Measurements from ENCODE around the gene SLC16A13. TPM values are rescaled to one million over a fixed set of nuclear protein-coding genes. Genes with fewer than 3 reads are reported as not detected.
A peak's percentile ranks its signal among the peaks of the same experiment; 100 is the strongest.

The SLC16A13 gene
- total RNA-seq, 4 donors from 2014 or later, result 0.22 to 1.8 (median 1.1) TPM

- no peak overlapping the region for H3K4me3 ChIP-seq
- 97 to 100% methylated on average over 2 of the region's 2 CpGs for WGBS, 2 donors
- no peak overlapping the region for H3K27ac ChIP-seq
- TF ChIP-seq POLR2A (IDR thresholded peaks at IDR 0.05), result no peak
- TF ChIP-seq CTCF (IDR thresholded peaks at IDR 0.05), result peak; percentile 53 to 74 (median 67)
- H3K4me1 ChIP-seq, result peaks cover 0 to 5% (median under 1%) of the 10 kb centered on the region in 4 donors
- peaks cover 0 to 70% (median 7%) of the 10 kb centered on the region in 3 donors for H3K36me3 ChIP-seq
- DNase-seq (ENCODE audit: low spot score in 2 of 2), result peak in 1 of 2 donors; percentile 75
- H3K9me3 ChIP-seq, result no peaks in the 10 kb centered on the region
- H3K27me3 ChIP-seq, result no peaks in the 10 kb centered on the region
Observed at GRCh38 chr17:7004398-7005253, 31.2 kb upstream of the SLC16A13 start.

- H3K27me3 ChIP-seq, result no peaks in the 10 kb centered on the region
- no peak for DNase-seq (ENCODE audit: low spot score in 2 of 2)
- H3K36me3 ChIP-seq, result peaks cover 0 to 63% (median 7%) of the 10 kb centered on the region in 3 donors
- H3K4me1 ChIP-seq, result peaks cover 0 to 16% (median 10%) of the 10 kb centered on the region in 4 donors
- no peaks in the 10 kb centered on the region for H3K9me3 ChIP-seq
- TF ChIP-seq CTCF (IDR thresholded peaks at IDR 0.05) (no peak), EP300 (IDR thresholded peaks at IDR 0.05) (no peak), POLR2A (IDR thresholded peaks at IDR 0.05) (no peak)
- no peak overlapping the region for H3K4me3 ChIP-seq
- WGBS, 2 donors, result 74 to 88% methylated on average over 6 of the region's 7 CpGs
- H3K27ac ChIP-seq, result no peak overlapping the region
Observed at GRCh38 chr17:7005716-7006115, 30.1 kb upstream of the SLC16A13 start.

- DNase-seq (ENCODE audit: low spot score in 2 of 2), result no peak
- Histone ChIP-seq H3K4me1 (peaks cover 0 to 28% (median 21%) of the 10 kb centered on the region in 4 donors), H3K27me3 (no peaks in the 10 kb centered on the region), H3K27ac (no peak overlapping the region), H3K4me3 (no peak overlapping the region), H3K9me3 (no peaks in the 10 kb centered on the region), H3K36me3 (peaks cover 0 to 49% (median 0%) of the 10 kb centered on the region in 3 donors)
- TF ChIP-seq EP300 (IDR thresholded peaks at IDR 0.05), result no peak
- no peak for TF ChIP-seq POLR2A (IDR thresholded peaks at IDR 0.05)
- TF ChIP-seq CTCF (IDR thresholded peaks at IDR 0.05), result no peak
- 82 to 90% methylated on average over 2 of the region's 2 CpGs for WGBS, 2 donors
Observed at GRCh38 chr17:7007143-7007542, 28.7 kb upstream of the SLC16A13 start.

GRCh38 chr17:7010523-7010922 lies 25.3 kb upstream of the SLC16A13 start:
- TF ChIP-seq CTCF (IDR thresholded peaks at IDR 0.05), result no peak
- TF ChIP-seq POLR2A (IDR thresholded peaks at IDR 0.05), result no peak
- TF ChIP-seq EP300 (IDR thresholded peaks at IDR 0.05), result no peak
- Histone ChIP-seq H3K4me3 (no peak overlapping the region), H3K4me1 (peaks cover 0 to 47% (median 35%) of the 10 kb centered on the region in 4 donors), H3K27ac (no peak overlapping the region), H3K9me3 (no peaks in the 10 kb centered on the region), H3K36me3 (peaks cover 0 to 33% (median 0%) of the 10 kb centered on the region in 3 donors), H3K27me3 (no peaks in the 10 kb centered on the region)
- 70 to 80% methylated on average over 2 of the region's 2 CpGs for WGBS, 2 donors
- no peak for DNase-seq (ENCODE audit: low spot score in 2 of 2)

GRCh38 chr17:7011415-7011814 lies 24.4 kb upstream of the SLC16A13 start:
- no peaks in the 10 kb centered on the region for H3K9me3 ChIP-seq
- DNase-seq (ENCODE audit: low spot score in 2 of 2), result no peak
- peaks cover 0 to 56% (median 39%) of the 10 kb centered on the region in 4 donors for H3K4me1 ChIP-seq
- peak overlapping the region in 3 of 4 donors; percentile 95 to 98 (median 98) for H3K27ac ChIP-seq
- peak overlapping the region; percentile 71 to 98 (median 90) for H3K4me3 ChIP-seq
- TF ChIP-seq POLR2A (IDR thresholded peaks at IDR 0.05) (no peak), EP300 (IDR thresholded peaks at IDR 0.05) (no peak), CTCF (IDR thresholded peaks at IDR 0.05) (no peak)
- H3K27me3 ChIP-seq, result no peaks in the 10 kb centered on the region
- H3K36me3 ChIP-seq, result peaks cover 0 to 32% (median 0%) of the 10 kb centered on the region in 3 donors
- 54 to 57% methylated on average over 14 of the region's 14 CpGs for WGBS, 2 donors

All from tibial nerve (tissue), 4 donors.